ENCODE measurements around the gene NCKAP5. TPM values are rescaled to one million over a fixed set of nuclear protein-coding genes. Genes with fewer than 3 reads are reported as not detected.

NCKAP5 gene
- total and polyA plus RNA-seq, 11 donors = 0.51 to 10.5 (median 5.2) TPM

DNA sequence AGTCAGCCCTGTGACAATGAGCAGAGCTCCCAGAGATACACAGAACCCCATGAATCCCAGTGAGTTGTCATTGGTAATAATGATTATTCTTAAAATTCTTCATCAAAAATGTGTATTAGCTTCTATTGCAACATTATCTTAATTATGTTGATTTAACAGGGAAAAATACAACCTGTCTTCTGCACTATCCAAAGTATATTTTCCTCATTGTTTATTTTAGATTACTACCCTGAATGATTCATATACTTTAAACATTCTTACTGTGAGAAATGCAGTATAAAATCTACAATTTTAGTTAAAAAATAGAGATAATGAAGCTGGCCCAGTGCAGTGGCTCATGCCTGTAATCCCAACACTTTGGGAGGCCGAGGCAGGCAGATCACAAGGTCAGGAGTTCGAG is 773.0 kb downstream of the NCKAP5 start:
- intact Hi-C loops (cut with DNase I) = no loop called here
- TF ChIP-seq, protein P1, sequence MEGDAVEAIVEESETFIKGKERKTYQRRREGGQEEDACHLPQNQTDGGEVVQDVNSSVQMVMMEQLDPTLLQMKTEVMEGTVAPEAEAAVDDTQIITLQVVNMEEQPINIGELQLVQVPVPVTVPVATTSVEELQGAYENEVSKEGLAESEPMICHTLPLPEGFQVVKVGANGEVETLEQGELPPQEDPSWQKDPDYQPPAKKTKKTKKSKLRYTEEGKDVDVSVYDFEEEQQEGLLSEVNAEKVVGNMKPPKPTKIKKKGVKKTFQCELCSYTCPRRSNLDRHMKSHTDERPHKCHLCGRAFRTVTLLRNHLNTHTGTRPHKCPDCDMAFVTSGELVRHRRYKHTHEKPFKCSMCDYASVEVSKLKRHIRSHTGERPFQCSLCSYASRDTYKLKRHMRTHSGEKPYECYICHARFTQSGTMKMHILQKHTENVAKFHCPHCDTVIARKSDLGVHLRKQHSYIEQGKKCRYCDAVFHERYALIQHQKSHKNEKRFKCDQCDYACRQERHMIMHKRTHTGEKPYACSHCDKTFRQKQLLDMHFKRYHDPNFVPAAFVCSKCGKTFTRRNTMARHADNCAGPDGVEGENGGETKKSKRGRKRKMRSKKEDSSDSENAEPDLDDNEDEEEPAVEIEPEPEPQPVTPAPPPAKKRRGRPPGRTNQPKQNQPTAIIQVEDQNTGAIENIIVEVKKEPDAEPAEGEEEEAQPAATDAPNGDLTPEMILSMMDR (IDR thresholded peaks at IDR 0.05) = no peak
- no peak for TF ChIP-seq POLR2A (IDR thresholded peaks at IDR 0.05)
- DNase-seq = no peak
- Histone ChIP-seq H3K4me3 (no peak overlapping the region), H3K27me3 (no peaks in the 10 kb centered on the region), H3K27ac (no peak overlapping the region), H3K36me3 (no peaks in the 10 kb centered on the region), H3K4me1 (no peaks in the 10 kb centered on the region), H3K9me3 (no peaks in the 10 kb centered on the region)
- no peak for ATAC-seq
- 93 to 98% (median 95%) methylated on average over 2 of the region's 2 CpGs for WGBS, 4 donors

DNA sequence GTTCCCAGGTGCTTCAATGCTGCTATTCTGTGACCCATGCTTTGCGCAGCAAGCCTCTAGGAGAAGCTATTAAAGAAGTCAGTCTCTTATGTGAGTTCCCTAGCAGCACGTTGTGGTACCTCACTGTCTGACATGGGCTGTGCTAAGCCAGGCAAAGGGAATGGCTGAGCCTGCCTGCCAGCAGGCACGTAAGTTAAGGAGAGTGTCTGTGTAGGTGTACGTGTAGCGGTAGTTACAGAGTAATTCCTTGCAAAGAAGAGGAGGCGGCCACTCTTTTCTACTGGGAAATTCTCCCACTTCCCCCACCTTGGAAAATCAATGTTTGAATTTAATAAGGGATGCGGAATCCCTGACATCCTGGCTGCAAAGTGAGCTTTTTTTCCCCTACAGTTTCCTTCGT is 774.7 kb downstream of the NCKAP5 start:
- no peak for DNase-seq
- Histone ChIP-seq H3K9me3 (no peaks in the 10 kb centered on the region), H3K36me3 (no peaks in the 10 kb centered on the region), H3K4me1 (no peaks in the 10 kb centered on the region), H3K4me3 (no peak overlapping the region), H3K27me3 (no peaks in the 10 kb centered on the region), H3K27ac (no peak overlapping the region)
- ATAC-seq = no peak
- intact Hi-C loops (cut with DNase I) = no loop called here
- WGBS, 4 donors = 88 to 93% (median 92%) methylated on average over 8 of the region's 8 CpGs
- TF ChIP-seq, protein P1 (IDR thresholded peaks at IDR 0.05) = no peak
- no peak for TF ChIP-seq POLR2A (IDR thresholded peaks at IDR 0.05)

DNA sequence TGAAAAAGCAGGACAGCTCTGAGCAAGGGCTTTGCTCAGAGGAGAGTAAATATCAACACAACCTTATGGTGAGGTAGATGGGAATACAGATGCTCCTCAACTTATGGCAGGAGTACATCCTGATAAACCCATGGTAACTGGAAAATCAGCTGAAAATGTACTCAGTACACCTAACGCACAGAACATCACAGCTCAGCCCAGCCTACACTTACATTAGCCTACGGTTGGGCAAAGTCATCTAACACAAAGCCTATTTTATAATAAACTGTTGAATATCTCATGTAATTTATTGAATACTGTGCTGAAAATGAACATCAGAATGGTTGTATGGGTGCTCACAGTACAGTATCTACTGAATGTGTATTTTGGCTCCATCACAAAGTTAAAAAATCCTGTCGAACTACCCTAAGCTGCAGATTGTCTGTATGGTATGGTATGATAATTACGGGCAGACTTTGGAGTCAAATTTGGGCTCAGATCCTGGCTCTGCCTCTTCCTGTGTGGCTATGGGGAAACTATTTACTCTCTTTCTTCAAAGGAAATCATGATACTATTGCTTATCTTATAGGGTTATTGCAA is 778.0 kb downstream of the NCKAP5 start:
- peaks cover 0 to 3% (median 0%) of the 10 kb centered on the region in 9 donors for H3K36me3 ChIP-seq
- WGBS, 4 donors = 46 to 52% (median 50%) methylated on average over 4 of the region's 4 CpGs
- no peak for DNase-seq
- intact Hi-C loops (cut with DNase I) = no loop called here
- no peaks in the 10 kb centered on the region for H3K4me1 ChIP-seq
- ATAC-seq = no peak
- H3K27ac ChIP-seq = no peak overlapping the region
- no peaks in the 10 kb centered on the region for H3K27me3 ChIP-seq
- no peaks in the 10 kb centered on the region for H3K9me3 ChIP-seq
- TF ChIP-seq POLR2A (IDR thresholded peaks at IDR 0.05) = no peak
- TF ChIP-seq, protein P1 (IDR thresholded peaks at IDR 0.05) = no peak
- no peak overlapping the region for H3K4me3 ChIP-seq

DNA sequence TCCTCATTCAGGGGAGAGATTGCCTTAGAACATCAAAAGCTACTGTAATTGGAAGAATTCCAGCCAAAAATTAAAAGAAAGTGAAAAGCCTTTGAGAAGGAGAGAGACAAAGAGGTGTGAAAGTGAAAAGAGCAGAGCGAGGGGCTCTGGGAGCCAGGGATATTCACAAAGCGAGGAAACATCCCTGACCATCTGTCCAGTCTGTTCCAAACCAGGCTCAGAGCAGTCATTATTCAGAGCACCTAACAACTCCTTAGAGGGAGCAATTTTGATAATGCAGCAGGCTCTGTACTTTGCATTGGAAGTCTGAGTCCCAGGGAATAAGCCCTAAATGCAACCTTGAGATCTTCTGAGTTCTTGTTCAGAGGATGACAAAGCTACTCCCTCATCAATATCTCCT is 779.2 kb downstream of the NCKAP5 start:
- Histone ChIP-seq H3K36me3 (peaks cover 0 to 5% (median 0%) of the 10 kb centered on the region in 9 donors), H3K27me3 (no peaks in the 10 kb centered on the region), H3K9me3 (no peaks in the 10 kb centered on the region), H3K4me1 (no peaks in the 10 kb centered on the region), H3K4me3 (no peak overlapping the region), H3K27ac (no peak overlapping the region)
- no peak for ATAC-seq
- no peak for DNase-seq
- TF ChIP-seq, protein P1 (IDR thresholded peaks at IDR 0.05) = no peak
- TF ChIP-seq POLR2A (IDR thresholded peaks at IDR 0.05) = no peak
- intact Hi-C loops (cut with DNase I) = no loop called here
- 94 to 96% (median 95%) methylated on average over 2 of the region's 2 CpGs for WGBS, 4 donors
